Keratinocyte (primary cell): Measurements from ENCODE around the gene CALY. TPM values are rescaled to one million over a fixed set of nuclear protein-coding genes. Genes with fewer than 3 reads are reported as not detected.

Source experiments
- DNase-seq: peaks from one replicate; pipeline ENCODE4 v3.0.0-alpha.2; 2011; ENCODE audit warnings: low read depth, missing footprints, low spot score
- FAIRE-seq: peaks from 2 replicates; lab custom pipeline; 2011; peaks lifted over from hg19 to GRCh38; lab: Jason Lieb, UNC
- H2AFZ ChIP-seq: 2 replicates; pipeline ENCODE4 v1.6.0; 2012; ENCODE audit warnings: low read length, control low read depth, inconsistent platforms; ENCODE audit not compliant: control insufficient read depth
- H3K27ac ChIP-seq: 2 replicates; pipeline ENCODE4 v1.5.1; 2011; ENCODE audit warnings: low read length; ENCODE audit not compliant: control insufficient read depth, insufficient read depth
- H3K27me3 ChIP-seq: 3 replicates; pipeline ENCODE4 v1.6.0; 2011; ENCODE audit warnings: low read length; ENCODE audit not compliant: control insufficient read depth, insufficient read depth; ENCODE audit errors: extremely low read depth
- H3K36me3 ChIP-seq, 2 experiments: 2 replicates in 1 of 2; 3 replicates in 1 of 2; pipeline ENCODE4 v1.5.1; 2011; ENCODE audit warnings: low read length in 2 of 2, mild to moderate bottlenecking in 1 of 2; ENCODE audit not compliant: control insufficient read depth in 2 of 2, insufficient read depth in 2 of 2; ENCODE audit errors: extremely low read depth in 1 of 2
- H3K4me1 ChIP-seq: 3 replicates; pipeline ENCODE4 v1.5.1; 2011; ENCODE audit warnings: low read length; ENCODE audit not compliant: control insufficient read depth, insufficient read depth; ENCODE audit errors: extremely low read depth
- H3K4me2 ChIP-seq: 3 replicates; pipeline ENCODE4 v1.6.0; 2011; ENCODE audit warnings: low read depth, low read length; ENCODE audit not compliant: control insufficient read depth, insufficient read depth; ENCODE audit errors: extremely low read depth
- H3K4me3 ChIP-seq, 3 experiments: fragments of 200-600 bp in 1 of 3; sonication (generic) in 1 of 3; 2 replicates in 2 of 3; 3 replicates in 1 of 3; pipeline ENCODE4 v1.5.1; 2011 to 2016; ENCODE audit warnings: low read length in 3 of 3, mild to moderate bottlenecking in 3 of 3, control low read depth in 2 of 3, inconsistent platforms in 1 of 3, low read depth in 1 of 3, mixed read lengths in 1 of 3, mixed run types in 1 of 3, moderate library complexity in 1 of 3; ENCODE audit not compliant: control insufficient read depth in 2 of 3, insufficient read depth in 2 of 3; ENCODE audit errors: extremely low read depth in 1 of 3
- H3K79me2 ChIP-seq: 2 replicates; pipeline ENCODE4 v1.6.0; 2012; ENCODE audit warnings: low read length; ENCODE audit not compliant: control insufficient read depth, insufficient read depth
- H3K9ac ChIP-seq: 3 replicates; pipeline ENCODE4 v1.6.0; 2011; ENCODE audit warnings: low read length; ENCODE audit not compliant: control insufficient read depth, insufficient read depth; ENCODE audit errors: extremely low read depth
- H3K9me1 ChIP-seq: 3 replicates; pipeline ENCODE4 v1.6.0; 2011; ENCODE audit warnings: low read length; ENCODE audit not compliant: control insufficient read depth, insufficient read depth; ENCODE audit errors: extremely low read depth
- H3K9me3 ChIP-seq: 2 replicates; pipeline ENCODE4 v1.5.1; 2012; ENCODE audit warnings: low read depth, low read length; ENCODE audit not compliant: control insufficient read depth
- H4K20me1 ChIP-seq: 3 replicates; pipeline ENCODE4 v1.6.0; 2011; ENCODE audit warnings: low read length; ENCODE audit not compliant: control insufficient read depth, insufficient read depth; ENCODE audit errors: extremely low read depth
- CTCF ChIP-seq, 3 experiments: IDR thresholded peaks in 1 of 3; conservative IDR thresholded peaks in 1 of 3; optimal IDR thresholded peaks in 1 of 3; 2 replicates in 2 of 3; 3 replicates in 1 of 3; pipeline versions ENCODE3 to v1.5.1; 2011; ENCODE audit warnings: low read length in 3 of 3, mild to moderate bottlenecking in 3 of 3, moderate library complexity in 2 of 3, control low read depth in 1 of 3, inconsistent platforms in 1 of 3; ENCODE audit not compliant: insufficient read depth in 2 of 3; ENCODE audit errors: extremely low read depth in 1 of 3
- EZH2 ChIP-seq: IDR thresholded peaks from one replicate; pipeline ENCODE4 v1.6.1; 2012; ENCODE audit warnings: inconsistent platforms, mild to moderate bottlenecking, low read length, moderate library complexity
- dilution Hi-C: fragments of 300-500 bp; cut with MboI; formaldehyde crosslinking; loops from one replicate; pipeline ENCODE4 v1.7.0; 2020; ENCODE audit warnings: low sequenced_read_pairs; ENCODE audit not compliant: extremely low pct_ligation_motif_present
- polyA plus RNA-seq, 5 experiments: library from polyadenylated mRNA; depleted of rRNA in 3 of 5; stranded (reverse) in 3 of 5; stranded (forward) in 1 of 5; unstranded in 1 of 5; fragments of >200 nt; gene quantifications; 1 replicate in 1 of 5; 2 replicates in 3 of 5; 3 replicates in 1 of 5; pipeline versions ENCODE4 v1.2.1 to v1.2.3, GENCODE V29; 2011 to 2012; ENCODE audit warnings: missing spikeins in 2 of 5, low read depth in 1 of 5, low replicate concordance in 1 of 5

CALY gene
- polyA plus RNA-seq, 1 donor (not counting 4 experiments of a cell fraction or from before 2014, with no cell fraction given), result not detected

GRCh38 chr10:133337370-133337725 lies 652 bp upstream of the CALY start:
- H3K4me1 ChIP-seq, result no peaks in the 10 kb centered on the region
- DNase-seq (no peak), FAIRE-seq (no peak)
- dilution Hi-C loops, result no loop called here
- H3K27ac ChIP-seq, result no peak overlapping the region
- no peaks in the 10 kb centered on the region for H3K79me2 ChIP-seq
- H3K9ac ChIP-seq, result no peak overlapping the region
- no peaks in the 10 kb centered on the region for H3K9me1 ChIP-seq
- H3K4me3 ChIP-seq, result no peak overlapping the region
- no peak overlapping the region for H3K4me2 ChIP-seq
- no peaks in the 10 kb centered on the region for H4K20me1 ChIP-seq
- H2AFZ ChIP-seq, result no peak overlapping the region
- H3K27me3 ChIP-seq, result peaks cover 53% of the 10 kb centered on the region
- TF ChIP-seq CTCF (optimal IDR thresholded peaks at IDR 0.05 in 1 of 3, IDR thresholded peaks at IDR 0.05 in 1 of 3, conservative IDR thresholded peaks at IDR 0.05 in 1 of 3; ENCODE audit: extremely low read depth in 1 of 3, insufficient read depth in 2 of 3, low read length in 3 of 3), result no peak
- no peak for TF ChIP-seq EZH2
- no peaks in the 10 kb centered on the region for H3K36me3 ChIP-seq
- no peaks in the 10 kb centered on the region for H3K9me3 ChIP-seq

DNA sequence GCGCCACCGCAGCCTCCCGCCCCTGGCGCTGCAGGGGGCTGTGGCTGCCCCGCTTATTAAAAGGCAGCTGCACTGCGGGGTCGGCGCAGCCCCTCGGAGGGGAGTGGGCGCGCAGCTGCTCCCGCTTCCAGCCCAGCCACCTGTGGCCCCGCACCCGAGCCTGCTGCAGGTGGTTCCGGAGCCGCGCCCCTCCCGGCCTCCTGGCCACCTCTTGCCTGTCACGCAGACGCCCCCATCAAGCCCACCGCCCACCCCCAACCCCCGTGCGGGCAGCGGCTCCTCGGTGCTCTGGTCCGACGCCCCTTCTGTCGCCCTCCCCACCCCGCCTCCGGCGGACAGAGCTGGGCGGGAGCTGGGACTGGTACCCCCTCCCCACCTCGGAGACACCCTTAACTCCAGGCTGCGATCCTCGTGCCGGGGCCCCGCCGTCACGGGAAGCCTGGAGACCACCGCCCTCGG lies 549 bp downstream of the CALY start:
- Histone ChIP-seq H3K9me3 (no peaks in the 10 kb centered on the region), H3K4me2 (no peak overlapping the region), H4K20me1 (no peaks in the 10 kb centered on the region), H3K4me3 (no peak overlapping the region), H3K4me1 (no peaks in the 10 kb centered on the region), H3K36me3 (no peaks in the 10 kb centered on the region), H3K79me2 (no peaks in the 10 kb centered on the region), H3K9ac (no peak overlapping the region), H3K9me1 (no peaks in the 10 kb centered on the region), H3K27ac (no peak overlapping the region), H3K27me3 (peaks cover 56% of the 10 kb centered on the region), H2AFZ (no peak overlapping the region)
- dilution Hi-C loops, result no loop called here
- no peak for TF ChIP-seq EZH2
- TF ChIP-seq CTCF (optimal IDR thresholded peaks at IDR 0.05 in 1 of 3, IDR thresholded peaks at IDR 0.05 in 1 of 3, conservative IDR thresholded peaks at IDR 0.05 in 1 of 3; ENCODE audit: extremely low read depth in 1 of 3, insufficient read depth in 2 of 3, low read length in 3 of 3), result no peak
- DNase-seq (no peak), FAIRE-seq (no peak)
